Fibroblast of lung (primary cell): Measurements from ENCODE around the gene TM7SF2. TPM values are rescaled to one million over a fixed set of nuclear protein-coding genes. Genes with fewer than 3 reads are reported as not detected.

Source experiments
- DNase-seq, 2 donors: peaks; one replicate each; pipeline versions ENCODE4 v3.0.0 to v3.0.0-alpha.2; 2010; ENCODE audit warnings: low read depth in 2 of 2
- H2AFZ ChIP-seq: 2 replicates; pipeline ENCODE4 v1.5.1; 2012; ENCODE audit warnings: low read length, control low read depth, inconsistent platforms
- H3K27ac ChIP-seq: 2 replicates; pipeline ENCODE4 v1.5.1; 2011; ENCODE audit warnings: low read length, control low read depth; ENCODE audit not compliant: insufficient read depth
- H3K27me3 ChIP-seq: 2 replicates; pipeline ENCODE4 v1.5.1; 2011; ENCODE audit warnings: mild to moderate bottlenecking, low read length; ENCODE audit not compliant: control insufficient read depth, insufficient read depth
- H3K36me3 ChIP-seq: 2 replicates; pipeline ENCODE4 v1.5.1; 2011; ENCODE audit warnings: low read length; ENCODE audit not compliant: control insufficient read depth, insufficient read depth
- H3K4me1 ChIP-seq: 2 replicates; pipeline ENCODE4 v1.5.1; 2011; ENCODE audit warnings: low read length; ENCODE audit not compliant: control insufficient read depth, insufficient read depth; ENCODE audit errors: extremely low read depth
- H3K4me2 ChIP-seq: 2 replicates; pipeline ENCODE4 v1.5.1; 2011; ENCODE audit warnings: low read length, control low read depth; ENCODE audit not compliant: insufficient read depth; ENCODE audit errors: extremely low read depth
- H3K4me3 ChIP-seq, 4 experiments: fragments of 200-600 bp in 1 of 4; sonication (generic) in 1 of 4; replicated peaks in 1 of 4; 2 replicates each; pipeline ENCODE4 v1.5.1; 2011 to 2016; ENCODE audit warnings: low read length in 4 of 4, low read depth in 3 of 4, mild to moderate bottlenecking in 3 of 4, control low read depth in 2 of 4, inconsistent platforms in 1 of 4, mixed read lengths in 1 of 4; ENCODE audit not compliant: insufficient read depth in 1 of 4; ENCODE audit errors: control extremely low read depth in 1 of 4
- H3K79me2 ChIP-seq: 2 replicates; pipeline ENCODE4 v1.5.1; 2012; ENCODE audit warnings: mild to moderate bottlenecking, low read length, inconsistent platforms; ENCODE audit not compliant: control insufficient read depth, insufficient read depth
- H3K9ac ChIP-seq: 2 replicates; pipeline ENCODE4 v1.5.1; 2011; ENCODE audit warnings: mild to moderate bottlenecking, low read length, control low read depth; ENCODE audit not compliant: insufficient read depth
- H3K9me3 ChIP-seq: 2 replicates; pipeline ENCODE4 v1.5.1; 2012; ENCODE audit warnings: low read depth, low read length; ENCODE audit not compliant: control insufficient read depth, insufficient read depth
- H4K20me1 ChIP-seq: 2 replicates; pipeline ENCODE4 v1.5.1; 2011; ENCODE audit warnings: low read length; ENCODE audit not compliant: control insufficient read depth, insufficient read depth; ENCODE audit errors: extremely low read depth
- CTCF ChIP-seq, 2 donors: IDR thresholded peaks in 1 of 2; conservative IDR thresholded peaks in 1 of 2; 1 replicate in 1 of 2; 2 replicates in 1 of 2; pipeline ENCODE4 v1.5.1; 2011 to 2012; ENCODE audit warnings: low read length in 2 of 2, control low read depth in 1 of 2, inconsistent platforms in 1 of 2, low read depth in 1 of 2, mild to moderate bottlenecking in 1 of 2
- EZH2 ChIP-seq: IDR thresholded peaks from 2 replicates; pipeline ENCODE4 v1.5.1; 2012; ENCODE audit warnings: low read length, control low read depth, mild to moderate bottlenecking; ENCODE audit errors: missing control alignments
- polyA plus RNA-seq, 2 donors: library from polyadenylated mRNA; depleted of rRNA in 1 of 2; stranded (reverse) in 1 of 2; unstranded in 1 of 2; fragments of >200 nt; gene quantifications; 2 replicates each; pipeline ENCODE4 v1.2.1, GENCODE V29; 2011 to 2012; ENCODE audit warnings: missing spikeins in 1 of 2
- total RNA-seq: library from RNA; depleted of rRNA; stranded (reverse); fragments of >200 nt; gene quantifications from 2 replicates; pipeline ENCODE4 v1.2.1, GENCODE V29; 2014

Gene TM7SF2
- total and polyA plus RNA-seq, 2 donors (not counting 1 experiment from before 2014, with no cell fraction given) = 11.7 to 89.5 TPM

DNA sequence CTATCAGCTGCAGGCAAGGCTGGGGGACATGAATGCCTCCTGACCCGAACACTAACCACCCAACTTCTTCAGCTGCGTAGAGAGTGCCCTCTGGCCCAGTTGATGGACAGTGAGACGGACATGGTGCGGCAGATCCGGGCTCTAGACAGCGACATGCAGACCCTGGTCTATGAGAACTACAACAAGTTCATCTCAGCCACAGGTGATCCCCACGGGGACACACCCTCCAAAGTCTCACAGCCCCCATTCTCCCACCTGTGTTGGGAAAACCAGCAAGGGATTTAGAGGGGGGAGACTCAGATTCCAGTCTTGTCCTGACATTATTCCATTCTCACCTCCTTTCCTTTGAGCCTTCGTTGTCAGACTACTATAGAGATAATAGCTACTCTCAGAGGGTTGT lies 14.7 kb upstream of the TM7SF2 start:
- Histone ChIP-seq H3K4me3 (peak overlapping the region; percentile 30 to 88 (median 74)), H2AFZ (no peak overlapping the region), H3K4me1 (peaks cover 3% of the 10 kb centered on the region), H3K27me3 (no peaks in the 10 kb centered on the region), H3K79me2 (peaks cover 4% of the 10 kb centered on the region), H3K9ac (peak overlapping the region; percentile 30), H3K27ac (peak overlapping the region; percentile 65), H4K20me1 (no peaks in the 10 kb centered on the region), H3K36me3 (no peaks in the 10 kb centered on the region), H3K9me3 (no peaks in the 10 kb centered on the region), H3K4me2 (peak overlapping the region; percentile 85)
- DNase-seq = no peak
- TF ChIP-seq CTCF (conservative IDR thresholded peaks at IDR 0.05 in 1 of 2, IDR thresholded peaks at IDR 0.05 in 1 of 2; ENCODE audit: low read depth in 1 of 2, low read length in 2 of 2) = no peak

- Histone ChIP-seq H3K4me1 (peaks cover 3% of the 10 kb centered on the region), H3K36me3 (no peaks in the 10 kb centered on the region), H3K27me3 (no peaks in the 10 kb centered on the region), H4K20me1 (no peaks in the 10 kb centered on the region), H2AFZ (no peak overlapping the region), H3K4me3 (no peak overlapping the region), H3K27ac (no peak overlapping the region), H3K9ac (no peak overlapping the region), H3K9me3 (no peaks in the 10 kb centered on the region), H3K4me2 (no peak overlapping the region), H3K79me2 (peaks cover 4% of the 10 kb centered on the region)
- TF ChIP-seq EZH2 (no peak), CTCF (conservative IDR thresholded peaks at IDR 0.05 in 1 of 2, IDR thresholded peaks at IDR 0.05 in 1 of 2; ENCODE audit: low read depth in 1 of 2, low read length in 2 of 2) (no peak)
- peak in 1 of 2 donors; percentile 44 for DNase-seq
These were observed 10.9 kb upstream of the TM7SF2 start for GRCh38 chr11:65100674-65101350.

DNA sequence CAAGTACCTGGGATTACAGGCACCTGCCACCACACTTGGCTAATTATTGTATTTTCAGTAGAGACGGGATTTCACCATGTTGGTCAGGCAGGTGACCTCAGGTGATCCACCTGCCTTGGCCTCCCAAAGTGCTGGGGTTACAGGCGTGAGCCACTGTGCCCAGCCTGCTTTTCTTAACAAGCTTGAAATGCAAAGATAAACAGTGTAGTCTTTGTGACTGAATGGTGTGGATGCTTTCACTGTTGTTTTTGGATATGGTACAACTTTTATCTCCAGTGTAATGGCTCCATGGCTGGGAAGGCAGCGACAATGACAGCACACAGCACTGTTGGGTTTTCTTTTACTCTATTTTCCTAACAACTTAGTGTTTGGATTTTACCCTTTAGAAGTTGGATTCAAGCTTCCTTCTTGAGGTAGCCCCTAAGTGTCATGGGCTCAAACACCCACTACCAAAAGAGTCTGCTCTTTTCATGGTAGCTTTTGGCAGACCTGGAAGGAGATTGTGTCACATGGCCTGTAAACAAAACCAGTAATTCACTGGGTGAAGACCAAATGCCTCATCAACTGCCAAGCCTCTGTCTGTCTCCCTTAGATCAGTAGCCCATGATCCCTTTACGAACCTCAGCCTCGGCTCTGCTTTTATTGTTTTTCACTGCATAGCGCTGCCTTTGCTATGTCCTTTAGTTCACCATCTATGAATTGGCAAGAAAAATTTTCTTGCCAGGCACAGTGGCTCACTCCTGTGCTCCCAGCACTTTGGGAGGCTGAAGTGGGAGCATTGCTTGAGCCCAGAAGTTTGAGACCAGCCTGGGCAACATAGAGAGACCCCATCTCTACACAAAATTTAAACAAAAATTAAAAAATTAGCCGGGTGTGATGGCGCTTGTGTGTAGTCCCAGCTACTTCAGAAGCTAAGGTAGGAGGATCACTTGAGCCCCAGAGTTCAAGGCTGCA lies 9.3 kb upstream of the TM7SF2 start:
- TF ChIP-seq EZH2 (no peak), CTCF (conservative IDR thresholded peaks at IDR 0.05 in 1 of 2, IDR thresholded peaks at IDR 0.05 in 1 of 2; ENCODE audit: low read depth in 1 of 2, low read length in 2 of 2) (no peak)
- Histone ChIP-seq H3K4me1 (no peaks in the 10 kb centered on the region), H4K20me1 (no peaks in the 10 kb centered on the region), H2AFZ (no peak overlapping the region), H3K36me3 (no peaks in the 10 kb centered on the region), H3K4me3 (no peak overlapping the region), H3K9me3 (no peaks in the 10 kb centered on the region), H3K27ac (no peak overlapping the region), H3K79me2 (no peaks in the 10 kb centered on the region), H3K4me2 (no peak overlapping the region), H3K27me3 (no peaks in the 10 kb centered on the region), H3K9ac (no peak overlapping the region)
- peak in 1 of 2 donors; percentile 33 for DNase-seq
